Embryonic facial prominence (tissue), 1 donor: ENCODE results near the gene DLG1.

ENCODE experiments used
- DNase-seq: peaks from one replicate; pipeline ENCODE4 v3.0.0-alpha.2; 2016; ENCODE audit errors: extremely low spot score

DLG1 gene

GRCh38 chr3:197030379-197031314 lies 267.8 kb downstream of the DLG1 start:
- no peak for DNase-seq

GRCh38 chr3:197029511-197030167 lies 268.8 kb downstream of the DLG1 start, which contains the start of gene MELTF:
MELTF (minus strand) TSS chr3:197029817; CDS start chr3:197029702, 115 bp downstream.
- DNase-seq = no peak

- DNase-seq = no peak
These were observed 269.5 kb downstream of the DLG1 start for GRCh38 chr3:197028728-197029510.

- no peak for DNase-seq
These were observed 270.3 kb downstream of the DLG1 start for GRCh38 chr3:197027896-197028727.

GRCh38 chr3:197027151-197027895 lies 271.1 kb downstream of the DLG1 start:
- no peak for DNase-seq

GRCh38 chr3:197026481-197026866 lies 271.9 kb downstream of the DLG1 start:
- DNase-seq = no peak

DNA sequence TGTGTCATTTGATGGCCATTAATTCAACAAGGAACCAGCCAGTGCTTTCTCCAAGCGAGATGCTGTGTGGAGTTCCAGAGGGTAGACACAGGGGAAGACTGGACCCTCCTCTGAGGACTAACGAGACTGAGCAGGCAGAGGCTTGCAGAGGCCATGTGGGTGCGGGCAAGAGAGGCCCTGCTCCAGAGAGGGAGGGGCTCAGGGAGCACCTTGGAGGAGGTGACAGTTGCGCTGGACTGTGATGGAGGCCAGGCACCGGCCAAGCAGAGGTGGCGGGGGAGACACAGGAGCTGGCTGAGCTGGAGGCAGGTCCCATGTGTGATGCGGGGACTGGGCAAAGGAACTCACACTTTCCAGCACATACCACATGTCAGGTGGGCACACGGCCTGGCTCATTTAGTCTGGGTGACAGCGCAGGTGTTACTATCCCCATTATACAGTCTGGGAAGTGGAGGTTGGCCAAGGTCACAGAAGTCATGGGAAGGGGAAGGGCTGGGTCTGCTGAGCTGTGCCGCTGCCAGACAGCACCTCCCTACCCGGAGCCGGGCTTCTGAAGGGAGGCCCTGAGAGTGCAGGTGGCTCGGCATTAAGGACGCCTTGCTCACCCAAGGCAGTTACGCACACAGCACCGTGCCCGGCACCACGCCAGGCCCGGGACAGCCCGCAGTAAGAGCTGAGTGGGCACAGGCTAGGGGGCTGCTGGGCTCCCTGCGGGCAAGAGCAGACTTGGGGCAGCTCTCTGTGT lies 272.5 kb downstream of the DLG1 start:
- no peak for DNase-seq

DNA sequence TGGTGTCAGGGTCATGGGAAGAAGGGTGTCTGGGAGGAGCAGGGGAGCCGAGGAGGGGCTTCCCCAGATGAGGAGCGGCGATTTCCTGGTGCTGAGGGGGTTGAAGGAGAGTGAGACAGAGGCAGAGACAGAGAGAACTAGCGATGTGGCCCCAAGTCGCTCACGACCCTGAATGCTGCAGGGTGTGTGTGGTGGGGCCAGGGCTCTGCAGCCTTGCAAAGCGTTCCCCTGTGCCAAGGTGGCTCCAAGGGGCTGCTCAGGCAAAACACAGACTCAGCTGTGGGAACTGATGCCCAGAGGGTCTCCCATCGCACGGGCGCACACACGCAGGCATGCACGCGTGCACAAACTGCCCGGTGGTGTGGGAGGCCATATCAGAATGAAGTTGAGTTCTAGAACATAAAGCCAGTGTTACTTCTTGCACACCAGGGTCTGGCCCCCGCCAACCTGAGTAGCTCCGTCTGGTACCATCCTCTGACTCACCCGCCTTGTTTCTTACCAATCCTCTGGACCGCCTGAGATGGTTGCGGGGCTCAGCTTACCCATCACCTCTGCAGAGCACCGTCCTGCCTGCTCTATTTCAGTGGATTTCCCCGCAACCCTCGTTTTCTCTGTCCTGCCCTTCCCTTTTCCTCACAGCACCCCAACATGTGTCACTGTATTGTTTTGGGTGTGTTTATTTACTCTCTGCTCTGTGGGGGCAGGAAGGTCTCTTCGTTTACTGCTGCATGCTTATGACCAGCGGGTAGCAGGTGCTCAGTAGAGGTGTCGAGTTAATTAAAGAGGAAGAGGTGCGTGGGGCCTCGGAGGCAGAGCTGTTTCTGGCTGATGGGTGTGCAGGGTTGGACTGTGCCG lies 273.3 kb downstream of the DLG1 start:
- no peak for DNase-seq

DNA sequence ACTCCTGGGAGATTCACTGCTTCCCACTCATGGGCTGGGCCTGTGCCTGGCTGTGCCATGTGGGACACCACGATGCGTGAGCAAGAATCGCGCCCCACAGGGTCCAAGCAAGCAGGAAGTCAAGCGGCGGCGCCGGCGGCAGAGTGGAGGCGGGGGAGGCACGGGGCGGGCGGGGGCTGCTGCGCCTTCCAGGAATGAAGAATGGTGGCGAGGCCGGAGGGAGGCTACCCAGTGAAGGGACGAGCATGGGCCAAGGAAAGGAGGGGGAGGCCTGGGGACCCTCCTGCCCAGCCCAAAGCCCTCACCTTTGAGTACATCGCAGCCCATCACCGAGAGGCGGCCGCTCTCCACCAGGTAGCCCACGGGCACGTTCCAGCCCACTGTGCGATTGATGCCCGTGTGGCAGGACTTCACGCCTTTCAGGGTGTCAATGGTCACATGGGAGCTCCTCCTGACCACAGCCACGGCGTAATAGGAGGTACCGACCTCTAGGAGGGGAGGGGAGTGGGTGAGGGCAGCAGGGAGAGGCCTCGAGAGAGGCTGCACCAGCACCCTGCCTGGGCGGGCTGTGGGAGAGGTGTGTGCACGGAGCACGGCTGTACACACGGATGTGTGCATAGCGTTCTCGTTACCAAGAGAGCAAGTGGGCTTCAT lies 274.3 kb downstream of the DLG1 start:
- no peak for DNase-seq

GRCh38 chr3:197023241-197023997 lies 275.0 kb downstream of the DLG1 start:
- no peak for DNase-seq

DNA sequence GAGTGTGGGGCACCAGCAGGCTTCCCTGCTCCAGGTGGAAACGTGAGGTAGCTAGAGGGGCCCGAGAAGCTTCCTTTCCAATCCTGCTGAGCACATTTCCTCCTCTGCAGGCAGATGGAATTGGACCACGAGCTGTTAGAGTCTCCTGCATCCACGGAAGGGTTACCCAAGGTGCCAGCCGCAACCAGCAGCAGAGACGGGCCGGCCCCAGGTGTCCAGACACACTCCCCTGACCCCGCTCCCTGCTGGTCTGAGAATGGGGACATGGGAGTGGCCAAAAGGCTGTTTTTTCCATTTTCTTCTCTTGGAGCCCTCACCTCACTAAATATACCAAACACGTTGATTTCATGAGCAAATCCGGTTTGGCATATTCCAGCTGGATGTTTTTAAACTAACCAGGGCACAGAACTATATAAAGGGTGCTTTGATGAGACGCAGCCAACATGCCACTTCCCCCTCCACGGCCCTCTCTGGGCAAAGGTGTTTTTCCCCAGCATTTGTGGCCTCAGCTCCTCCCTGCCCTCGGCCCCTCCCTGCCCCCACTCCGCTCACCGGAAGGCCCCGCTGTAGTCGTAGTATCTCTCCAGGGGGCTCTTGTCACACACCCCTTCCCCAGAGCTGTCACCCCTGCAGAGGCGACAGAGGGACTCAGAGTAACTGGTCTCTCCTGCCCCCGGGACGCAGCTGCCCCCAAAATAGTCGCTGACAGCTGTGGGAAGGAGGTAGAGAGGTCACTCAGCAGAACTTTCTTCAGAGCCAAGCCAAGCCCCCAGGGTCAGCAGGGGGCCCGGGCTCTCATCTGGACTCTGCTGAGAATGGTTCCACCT lies 275.8 kb downstream of the DLG1 start:
- no peak for DNase-seq

DNA sequence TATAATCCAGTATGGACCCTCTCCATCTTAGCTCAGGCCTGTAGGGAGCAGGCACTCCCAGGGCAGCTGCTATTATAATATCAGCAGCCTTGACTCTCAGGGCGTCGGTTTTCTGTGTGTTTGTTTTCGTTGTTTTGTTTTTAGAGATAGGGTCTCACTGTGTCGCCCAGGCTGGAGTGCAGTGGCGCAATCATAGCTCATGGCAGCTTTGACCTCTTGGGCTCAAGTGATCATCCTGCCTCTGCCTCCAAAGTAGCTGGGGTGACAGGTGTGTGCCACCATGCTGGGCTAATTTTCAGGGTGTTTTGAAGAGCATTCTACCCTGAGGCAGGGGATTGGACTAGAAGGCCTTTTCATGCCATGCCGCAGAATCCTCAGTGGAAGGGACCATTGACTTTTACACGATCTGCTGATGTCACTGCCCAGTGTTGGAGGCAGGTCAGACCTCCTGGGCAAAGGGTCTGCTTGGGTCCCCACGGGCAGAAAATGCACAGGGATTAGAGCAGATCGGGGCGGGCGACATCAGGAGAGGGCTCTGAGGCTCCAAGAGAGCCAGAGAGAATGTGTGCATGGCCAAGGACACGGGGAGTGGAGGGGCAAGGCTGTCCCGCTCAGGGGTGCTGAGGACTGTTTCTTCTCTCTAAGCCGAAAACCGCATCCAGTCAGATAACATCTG lies 276.5 kb downstream of the DLG1 start:
- DNase-seq = no peak

DNA sequence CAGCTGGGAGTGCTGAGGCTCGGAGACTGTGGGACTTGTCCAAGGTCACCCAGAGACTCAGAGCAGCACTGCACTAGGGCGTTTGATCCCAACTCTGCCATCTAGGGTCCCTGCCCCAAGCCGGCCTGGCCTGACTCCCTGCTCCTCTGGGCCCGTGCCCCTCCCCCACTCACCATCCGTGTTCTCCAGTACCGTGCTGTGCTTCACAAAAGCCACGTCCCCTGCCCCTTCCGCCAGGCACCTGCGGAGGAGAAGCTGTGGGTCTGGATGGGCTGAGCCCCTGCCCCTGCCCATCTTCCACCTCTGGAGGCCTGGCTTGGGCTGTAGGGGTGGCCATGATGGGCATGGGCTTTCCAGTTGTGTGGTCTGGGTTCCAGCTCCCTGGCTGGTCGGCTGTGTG lies 277.2 kb downstream of the DLG1 start:
- DNase-seq = no peak

DNA sequence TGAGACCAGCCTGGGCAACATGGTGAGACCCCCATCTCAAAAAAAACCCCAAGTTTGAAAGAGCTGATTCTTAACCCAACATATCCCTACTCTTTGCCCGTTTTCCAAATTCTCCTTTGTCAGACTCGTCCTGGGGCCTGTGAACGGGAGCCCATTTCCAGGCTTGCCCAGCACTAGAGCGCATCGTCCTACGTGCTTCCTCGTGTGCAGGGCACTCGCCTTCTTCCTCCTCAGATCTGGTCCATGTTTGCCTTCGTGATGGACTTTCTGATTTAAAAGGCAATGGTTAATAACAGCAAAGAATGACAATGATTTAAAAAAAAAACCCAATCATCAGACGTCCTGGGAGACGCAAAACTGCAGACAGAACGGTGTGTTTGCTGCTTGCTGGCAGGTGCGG lies 278.9 kb downstream of the DLG1 start:
- DNase-seq = no peak

- DNase-seq = no peak
These were observed 279.4 kb downstream of the DLG1 start for GRCh38 chr3:197019021-197019420.

DNA sequence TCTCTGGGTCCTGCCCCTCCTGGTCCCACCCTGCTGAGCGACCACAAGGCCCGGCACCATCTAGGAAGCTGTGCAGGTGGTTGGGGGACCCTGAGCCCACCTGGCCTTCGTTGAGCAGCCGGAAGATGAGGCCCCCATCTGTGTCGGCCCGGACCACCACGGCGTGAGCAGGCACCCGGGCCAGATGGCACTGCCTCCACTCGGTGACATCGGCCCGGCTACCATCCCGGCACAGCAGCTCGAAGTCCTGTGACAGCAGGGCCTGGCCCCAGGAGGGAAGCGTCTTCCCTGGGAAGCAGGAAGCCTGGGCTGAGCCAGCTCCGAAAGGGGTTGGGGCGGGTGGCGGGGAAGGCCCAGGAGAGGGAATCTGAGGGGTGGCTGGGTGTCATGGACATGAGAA lies 281.4 kb downstream of the DLG1 start:
- DNase-seq = no peak
